Smooth muscle cell (in vitro differentiated cells): ENCODE results near the gene LGALS3. TPM values are rescaled to one million over a fixed set of nuclear protein-coding genes. Genes with fewer than 3 reads are reported as not detected.

Source experiments
- DNase-seq: peaks from one replicate; lab custom pipeline; 2025; ENCODE audit not compliant: unreplicated experiment; lab: John Stamatoyannopoulos, UW
- H2AFZ ChIP-seq: fragments of 200-600 bp; sonication (generic); 2 replicates; pipeline ENCODE4 v1.6.0; 2016; ENCODE audit warnings: antibody characterized with exemption, low read depth, mild to moderate bottlenecking
- H3F3A ChIP-seq: fragments of 200-600 bp; sonication (generic); 2 replicates; pipeline ENCODE4 v1.6.0; 2017; ENCODE audit warnings: antibody characterized with exemption, low read depth
- H3K27ac ChIP-seq: fragments of 200-600 bp; sonication (generic); 2 replicates; pipeline ENCODE4 v1.5.1; 2016; ENCODE audit warnings: low read depth, mild to moderate bottlenecking
- H3K27me3 ChIP-seq: fragments of 200-600 bp; sonication (generic); 2 replicates; pipeline ENCODE4 v1.6.1; 2016; ENCODE audit warnings: low read depth, mild to moderate bottlenecking
- H3K36me3 ChIP-seq: fragments of 200-600 bp; sonication (generic); 2 replicates; pipeline ENCODE4 v1.5.1; 2016; ENCODE audit warnings: low read depth
- H3K4me1 ChIP-seq: fragments of 200-600 bp; sonication (generic); 2 replicates; pipeline ENCODE4 v1.5.1; 2016; ENCODE audit warnings: low read depth
- H3K4me2 ChIP-seq: fragments of 200-600 bp; sonication (generic); 2 replicates; pipeline ENCODE4 v1.6.0; 2016; ENCODE audit warnings: mild to moderate bottlenecking
- H3K4me3 ChIP-seq: fragments of 200-600 bp; sonication (generic); 2 replicates; pipeline ENCODE4 v1.5.1; 2016; ENCODE audit warnings: mild to moderate bottlenecking
- H3K79me2 ChIP-seq: fragments of 200-600 bp; sonication (generic); 2 replicates; pipeline ENCODE4 v1.6.0; 2016; ENCODE audit warnings: low read depth, mild to moderate bottlenecking
- H3K9ac ChIP-seq: fragments of 200-600 bp; sonication (generic); 2 replicates; pipeline ENCODE4 v1.6.0; 2016; ENCODE audit warnings: low read depth
- H3K9me3 ChIP-seq: fragments of 200-600 bp; sonication (generic); replicated peaks from 2 replicates; pipeline ENCODE4 v1.5.1; 2016; ENCODE audit warnings: low read depth
- H4K20me1 ChIP-seq: fragments of 200-600 bp; sonication (generic); 2 replicates; pipeline ENCODE4 v1.6.0; 2016; ENCODE audit warnings: low read depth
- WGBS: methylation state at CpG from one replicate; pipeline ENCODE4 v1.1.7; 2016; ENCODE audit warnings: low lambda C conversion rate; 5-methylcytosine and 5-hydroxymethylcytosine counted together
- polyA plus RNA-seq: library from polyadenylated mRNA; unstranded; fragments of >200 nt; fragmentation: Nextera tagmentation; extraction: Ambion mirVana; gene quantifications from 2 replicates; pipeline ENCODE4 v1.2.1, GENCODE V29; 2016
- total RNA-seq: library from RNA; depleted of rRNA; stranded (reverse); fragments of >200 nt; gene quantifications from 2 replicates; pipeline ENCODE4 v1.2.3, GENCODE V29; 2014
- TF ChIP-seq, protein P1 (sequence below): fragments of 200-600 bp; sonication (generic); IDR thresholded peaks from 2 replicates; pipeline ENCODE4 v1.5.1; 2017; ENCODE audit warnings: borderline replicate concordance, mild to moderate bottlenecking, antibody characterized with exemption; ENCODE audit not compliant: insufficient read depth, poor library complexity, severe bottlenecking

The LGALS3 gene
- total and polyA plus RNA-seq, 2 experiments from 2014 or later, result 170 to 201 TPM

GRCh38 chr14:55097881-55098560, 31.0 kb upstream of the LGALS3 start:
- Histone ChIP-seq H3K4me2 (no peak overlapping the region), H3K79me2 (no peaks in the 10 kb centered on the region), H3F3A (peaks cover 14% of the 10 kb centered on the region), H3K9me3 (no peaks in the 10 kb centered on the region), H3K9ac (no peak overlapping the region), H4K20me1 (no peaks in the 10 kb centered on the region), H2AFZ (no peak overlapping the region), H3K4me3 (no peak overlapping the region), H3K27ac (peak overlapping the region; percentile 45), H3K4me1 (peaks cover 14% of the 10 kb centered on the region), H3K27me3 (no peaks in the 10 kb centered on the region), H3K36me3 (no peaks in the 10 kb centered on the region)
- 84% methylated on average over 5 of the region's 5 CpGs for WGBS
- DNase-seq, result no peak
- TF ChIP-seq, protein P1, sequence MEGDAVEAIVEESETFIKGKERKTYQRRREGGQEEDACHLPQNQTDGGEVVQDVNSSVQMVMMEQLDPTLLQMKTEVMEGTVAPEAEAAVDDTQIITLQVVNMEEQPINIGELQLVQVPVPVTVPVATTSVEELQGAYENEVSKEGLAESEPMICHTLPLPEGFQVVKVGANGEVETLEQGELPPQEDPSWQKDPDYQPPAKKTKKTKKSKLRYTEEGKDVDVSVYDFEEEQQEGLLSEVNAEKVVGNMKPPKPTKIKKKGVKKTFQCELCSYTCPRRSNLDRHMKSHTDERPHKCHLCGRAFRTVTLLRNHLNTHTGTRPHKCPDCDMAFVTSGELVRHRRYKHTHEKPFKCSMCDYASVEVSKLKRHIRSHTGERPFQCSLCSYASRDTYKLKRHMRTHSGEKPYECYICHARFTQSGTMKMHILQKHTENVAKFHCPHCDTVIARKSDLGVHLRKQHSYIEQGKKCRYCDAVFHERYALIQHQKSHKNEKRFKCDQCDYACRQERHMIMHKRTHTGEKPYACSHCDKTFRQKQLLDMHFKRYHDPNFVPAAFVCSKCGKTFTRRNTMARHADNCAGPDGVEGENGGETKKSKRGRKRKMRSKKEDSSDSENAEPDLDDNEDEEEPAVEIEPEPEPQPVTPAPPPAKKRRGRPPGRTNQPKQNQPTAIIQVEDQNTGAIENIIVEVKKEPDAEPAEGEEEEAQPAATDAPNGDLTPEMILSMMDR, result no peak

GRCh38 chr14:55098561-55098898, 30.5 kb upstream of the LGALS3 start:
- H4K20me1 ChIP-seq, result no peaks in the 10 kb centered on the region
- peaks cover 16% of the 10 kb centered on the region for H3F3A ChIP-seq
- H3K4me3 ChIP-seq, result no peak overlapping the region
- no peaks in the 10 kb centered on the region for H3K79me2 ChIP-seq
- peaks cover 19% of the 10 kb centered on the region for H3K4me1 ChIP-seq
- H3K27ac ChIP-seq, result peak overlapping the region; percentile 45
- 100% methylated on average over 1 of the region's 1 CpG for WGBS
- H3K9ac ChIP-seq, result no peak overlapping the region
- H3K36me3 ChIP-seq, result no peaks in the 10 kb centered on the region
- H3K4me2 ChIP-seq, result no peak overlapping the region
- H3K9me3 ChIP-seq, result no peaks in the 10 kb centered on the region
- no peak for DNase-seq
- H2AFZ ChIP-seq, result no peak overlapping the region
- no peaks in the 10 kb centered on the region for H3K27me3 ChIP-seq
- TF ChIP-seq, protein P1, result no peak

- no peak for DNase-seq
- Histone ChIP-seq H3K9me3 (no peaks in the 10 kb centered on the region), H3K36me3 (no peaks in the 10 kb centered on the region), H4K20me1 (no peaks in the 10 kb centered on the region), H3K4me1 (peaks cover 24% of the 10 kb centered on the region), H2AFZ (peak overlapping the region; percentile 38), H3K79me2 (no peaks in the 10 kb centered on the region), H3F3A (peaks cover 28% of the 10 kb centered on the region), H3K27me3 (no peaks in the 10 kb centered on the region), H3K27ac (peak overlapping the region; percentile 27), H3K9ac (no peak overlapping the region), H3K4me2 (no peak overlapping the region), H3K4me3 (no peak overlapping the region)
- 76% methylated on average over 2 of the region's 2 CpGs for WGBS
- TF ChIP-seq, protein P1, result no peak
Observed at GRCh38 chr14:55099756-55100155, 29.3 kb upstream of the LGALS3 start.

- peak overlapping the region; percentile 98 for H3K27ac ChIP-seq
- no peaks in the 10 kb centered on the region for H4K20me1 ChIP-seq
- H3K27me3 ChIP-seq, result no peaks in the 10 kb centered on the region
- peaks cover 28% of the 10 kb centered on the region for H3F3A ChIP-seq
- TF ChIP-seq, protein P1, result no peak
- H2AFZ ChIP-seq, result no peak overlapping the region
- H3K4me3 ChIP-seq, result no peak overlapping the region
- H3K4me2 ChIP-seq, result peak overlapping the region; percentile 67
- no peak for DNase-seq
- peaks cover 24% of the 10 kb centered on the region for H3K4me1 ChIP-seq
- H3K9me3 ChIP-seq, result no peaks in the 10 kb centered on the region
- 95% methylated on average over 5 of the region's 5 CpGs for WGBS
- no peaks in the 10 kb centered on the region for H3K79me2 ChIP-seq
- no peaks in the 10 kb centered on the region for H3K36me3 ChIP-seq
- no peak overlapping the region for H3K9ac ChIP-seq
Observed at GRCh38 chr14:55101698-55102097, 27.4 kb upstream of the LGALS3 start.
